ENCODE data around the gene SYVN1. TPM values are rescaled to one million over a fixed set of nuclear protein-coding genes. Genes with fewer than 3 reads are reported as not detected.

Gene SYVN1
- total RNA-seq, 6 experiments from 2014 or later, result 39.9 to 46.9 (median 42.9) TPM

DNA sequence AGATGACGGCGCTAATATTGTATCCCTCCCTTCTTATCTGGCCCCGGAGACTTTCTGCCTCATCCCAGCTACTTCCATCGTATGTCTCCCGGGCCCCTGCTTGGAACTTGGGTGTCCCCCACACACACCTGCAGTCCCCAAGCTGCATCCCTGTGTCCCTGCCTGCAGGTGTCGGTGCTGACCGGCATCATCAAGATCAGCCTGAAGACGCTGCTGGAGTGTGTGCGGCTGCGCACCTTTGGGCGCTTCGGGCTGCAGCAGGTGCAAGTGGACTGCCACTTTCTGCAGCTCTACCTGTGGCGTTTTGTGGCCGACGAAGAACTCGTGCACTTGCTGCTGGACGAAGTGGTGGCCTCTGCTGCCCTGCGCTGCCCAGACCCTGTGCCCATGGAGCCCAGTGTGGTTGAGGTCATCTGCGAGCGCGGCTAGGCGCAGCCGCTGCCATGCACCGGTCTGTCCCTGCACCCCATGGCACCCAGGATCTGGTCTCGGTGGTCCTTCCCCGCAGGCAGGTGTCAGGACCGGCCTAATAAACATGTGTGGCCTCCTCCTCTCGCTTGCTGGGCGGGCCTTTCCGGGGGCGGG, 23.1 kb downstream of the SYVN1 start:
- TF ChIP-seq, protein P1, sequence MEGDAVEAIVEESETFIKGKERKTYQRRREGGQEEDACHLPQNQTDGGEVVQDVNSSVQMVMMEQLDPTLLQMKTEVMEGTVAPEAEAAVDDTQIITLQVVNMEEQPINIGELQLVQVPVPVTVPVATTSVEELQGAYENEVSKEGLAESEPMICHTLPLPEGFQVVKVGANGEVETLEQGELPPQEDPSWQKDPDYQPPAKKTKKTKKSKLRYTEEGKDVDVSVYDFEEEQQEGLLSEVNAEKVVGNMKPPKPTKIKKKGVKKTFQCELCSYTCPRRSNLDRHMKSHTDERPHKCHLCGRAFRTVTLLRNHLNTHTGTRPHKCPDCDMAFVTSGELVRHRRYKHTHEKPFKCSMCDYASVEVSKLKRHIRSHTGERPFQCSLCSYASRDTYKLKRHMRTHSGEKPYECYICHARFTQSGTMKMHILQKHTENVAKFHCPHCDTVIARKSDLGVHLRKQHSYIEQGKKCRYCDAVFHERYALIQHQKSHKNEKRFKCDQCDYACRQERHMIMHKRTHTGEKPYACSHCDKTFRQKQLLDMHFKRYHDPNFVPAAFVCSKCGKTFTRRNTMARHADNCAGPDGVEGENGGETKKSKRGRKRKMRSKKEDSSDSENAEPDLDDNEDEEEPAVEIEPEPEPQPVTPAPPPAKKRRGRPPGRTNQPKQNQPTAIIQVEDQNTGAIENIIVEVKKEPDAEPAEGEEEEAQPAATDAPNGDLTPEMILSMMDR (IDR thresholded peaks at IDR 0.05), result peak; percentile 19; the same call in 1 of the 2 replicates
- peaks cover 2% of the 10 kb centered on the region; the same call in 1 of the 2 replicates for H3K27me3 Mint-ChIP-seq (ENCODE audit: insufficient read depth)
- peak overlapping the region; percentile 13; the same call in 1 of the 2 replicates for H3K27ac Mint-ChIP-seq
- no peak for DNase-seq
- peak overlapping the region; percentile 81 for H3K4me3 Mint-ChIP-seq
- H3K9me3 Mint-ChIP-seq, result no peaks in the 10 kb centered on the region
- H3K4me1 Mint-ChIP-seq (ENCODE audit: low read depth), result peaks cover 20% of the 10 kb centered on the region
- no peaks in the 10 kb centered on the region for H3K36me3 Mint-ChIP-seq (ENCODE audit: low read depth)

DNA sequence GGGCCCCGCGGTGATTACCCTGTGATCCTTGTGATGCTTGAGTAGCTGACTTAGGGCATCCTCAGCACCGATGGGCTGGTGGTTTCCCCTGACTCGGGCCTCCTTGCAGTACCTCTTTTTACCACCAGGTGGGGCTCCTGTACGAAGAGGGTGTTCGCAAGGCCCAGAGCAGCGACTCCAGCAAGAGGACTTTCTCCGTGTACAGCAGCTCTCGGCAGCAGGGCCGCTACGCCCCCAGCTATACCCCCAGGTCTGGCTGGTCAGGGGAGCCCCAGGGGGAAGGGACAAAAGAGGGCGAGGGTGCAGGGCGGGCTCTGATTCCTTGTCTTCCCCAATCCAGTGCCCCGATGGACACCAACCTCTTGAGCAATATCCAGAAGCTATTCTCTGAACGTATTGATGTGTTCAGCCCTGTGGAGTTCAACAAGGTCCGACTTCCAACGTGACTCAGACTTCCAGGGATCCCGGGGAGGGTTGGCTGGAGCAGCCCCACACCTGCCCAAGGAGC, 23.9 kb downstream of the SYVN1 start:
- Mint-ChIP-seq H3K36me3 (ENCODE audit: low read depth) (no peaks in the 10 kb centered on the region), H3K4me1 (ENCODE audit: low read depth) (peaks cover 20% of the 10 kb centered on the region), H3K27me3 (ENCODE audit: insufficient read depth) (peaks cover 2% of the 10 kb centered on the region), H3K27ac (peak overlapping the region; percentile 13; the same call in 1 of the 2 replicates), H3K9me3 (no peaks in the 10 kb centered on the region), H3K4me3 (no peak overlapping the region)
- TF ChIP-seq, protein P1 (IDR thresholded peaks at IDR 0.05), result peak; percentile 99
- DNase-seq, result peak; percentile 75

DNA sequence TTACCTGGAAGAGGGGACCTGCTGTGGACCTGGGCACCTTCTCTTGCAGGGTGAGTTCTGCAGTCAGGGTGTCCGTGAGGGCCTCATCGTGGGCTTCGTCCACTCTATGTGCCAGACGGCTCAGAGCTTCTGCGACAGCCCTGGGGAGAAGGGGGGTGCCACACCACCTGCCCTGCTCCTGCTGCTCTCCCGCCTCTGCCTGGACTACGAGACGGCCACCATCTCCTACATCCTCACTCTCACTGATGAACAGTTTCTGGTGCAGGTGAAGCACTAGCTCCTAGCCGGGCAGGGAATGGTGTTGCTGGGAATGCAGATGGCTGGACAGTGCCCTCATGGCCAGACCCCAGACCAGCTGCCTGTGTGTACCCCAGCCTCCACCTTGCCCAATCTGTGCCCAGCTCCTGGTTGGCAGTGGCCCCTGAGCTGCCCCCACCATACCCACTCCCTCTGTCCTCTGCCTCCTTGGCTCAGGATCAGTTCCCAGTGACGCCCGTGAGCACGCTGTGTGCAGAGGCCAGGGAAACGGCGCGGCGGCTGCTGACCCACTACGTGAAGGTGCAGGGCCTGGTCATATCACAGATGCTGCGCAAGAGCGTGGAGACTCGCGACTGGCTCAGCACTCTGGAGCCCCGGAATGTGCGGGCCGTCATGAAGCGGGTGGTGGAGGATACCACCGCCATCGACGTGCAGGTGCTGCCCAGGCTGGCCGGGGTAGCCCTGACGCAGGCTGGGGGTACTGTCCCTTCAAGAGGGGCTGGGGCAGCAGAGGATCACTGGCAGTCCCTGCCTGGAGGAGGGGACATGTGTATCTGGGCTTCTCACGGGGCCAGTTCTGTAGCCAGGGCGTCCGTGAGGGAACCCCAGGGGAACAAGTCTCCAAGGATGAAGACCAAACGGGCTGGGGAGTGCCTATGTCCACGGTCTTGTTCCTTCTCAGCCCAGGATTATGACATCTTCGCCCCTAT, 24.8 kb downstream of the SYVN1 start:
- TF ChIP-seq, protein P1 (IDR thresholded peaks at IDR 0.05), result no peak
- no peak overlapping the region for H3K27ac Mint-ChIP-seq
- H3K27me3 Mint-ChIP-seq (ENCODE audit: insufficient read depth), result peaks cover 2% of the 10 kb centered on the region
- no peak for DNase-seq
- H3K9me3 Mint-ChIP-seq, result no peaks in the 10 kb centered on the region
- H3K36me3 Mint-ChIP-seq (ENCODE audit: low read depth), result no peaks in the 10 kb centered on the region
- no peak overlapping the region for H3K4me3 Mint-ChIP-seq
- peaks cover 20% of the 10 kb centered on the region for H3K4me1 Mint-ChIP-seq (ENCODE audit: low read depth)

DNA sequence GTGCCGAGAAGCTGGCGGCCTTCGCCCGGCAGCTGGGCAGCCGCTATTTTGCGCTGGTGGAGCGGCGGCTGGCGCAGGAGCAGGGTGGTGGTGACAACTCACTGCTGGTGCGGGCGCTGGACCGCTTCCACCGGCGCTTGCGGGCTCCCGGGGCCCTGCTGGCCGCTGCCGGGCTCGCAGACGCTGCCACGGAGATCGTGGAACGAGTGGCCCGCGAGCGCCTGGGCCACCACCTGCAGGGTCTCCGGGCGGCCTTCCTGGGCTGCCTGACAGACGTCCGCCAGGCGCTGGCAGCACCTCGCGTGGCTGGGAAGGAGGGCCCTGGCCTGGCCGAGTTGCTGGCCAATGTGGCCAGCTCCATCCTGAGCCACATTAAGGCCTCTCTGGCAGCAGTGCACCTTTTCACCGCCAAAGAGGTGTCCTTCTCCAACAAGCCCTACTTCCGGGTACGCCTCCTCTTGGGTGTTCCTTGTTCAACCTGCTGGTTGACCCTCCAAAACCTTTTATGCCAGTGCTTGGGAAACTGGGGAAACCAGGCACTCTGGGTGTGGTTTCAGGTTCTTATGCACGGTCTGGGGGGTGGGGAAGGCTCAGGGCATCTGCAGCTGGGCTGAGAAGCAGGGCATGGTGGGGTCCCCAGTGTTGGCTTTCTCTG, 25.7 kb downstream of the SYVN1 start:
- TF ChIP-seq, protein P1 (IDR thresholded peaks at IDR 0.05), result no peak
- no peak for DNase-seq
- Mint-ChIP-seq H3K27me3 (ENCODE audit: insufficient read depth) (no peaks in the 10 kb centered on the region; the same call in none of the 2 replicates), H3K4me3 (no peak overlapping the region), H3K36me3 (ENCODE audit: low read depth) (no peaks in the 10 kb centered on the region), H3K4me1 (ENCODE audit: low read depth) (peaks cover 19% of the 10 kb centered on the region), H3K9me3 (no peaks in the 10 kb centered on the region), H3K27ac (no peak overlapping the region)

DNA sequence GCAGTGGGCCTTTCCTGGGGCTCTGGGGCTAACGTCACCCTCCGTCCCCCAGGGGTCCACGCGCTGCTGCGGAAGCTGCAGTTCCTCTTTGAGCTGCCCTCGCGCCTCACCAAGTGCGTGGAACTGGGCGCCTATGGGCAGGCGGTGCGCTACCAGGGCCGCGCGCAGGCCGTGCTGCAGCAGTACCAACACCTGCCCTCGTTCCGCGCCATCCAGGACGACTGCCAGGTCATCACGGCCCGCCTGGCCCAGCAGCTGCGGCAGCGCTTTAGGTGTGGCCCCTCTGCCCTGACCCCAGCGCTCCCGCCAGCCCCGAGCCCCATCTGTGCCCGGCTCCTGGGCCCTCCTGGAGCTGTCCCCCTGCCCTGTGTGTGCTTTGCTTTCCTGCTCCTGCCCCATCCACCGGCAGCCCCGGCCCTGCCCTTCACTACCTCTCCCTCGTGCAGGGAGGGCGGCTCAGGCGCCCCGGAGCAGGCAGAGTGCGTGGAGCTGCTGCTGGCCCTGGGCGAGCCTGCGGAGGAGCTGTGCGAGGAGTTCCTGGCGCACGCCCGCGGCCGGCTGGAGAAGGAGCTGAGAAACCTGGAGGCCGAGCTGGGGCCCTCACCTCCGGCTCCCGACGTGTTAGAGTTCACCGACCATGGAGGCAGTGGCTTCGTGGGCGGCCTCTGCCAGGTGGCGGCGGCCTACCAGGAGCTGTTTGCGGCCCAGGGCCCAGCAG, 26.4 kb downstream of the SYVN1 start:
- Mint-ChIP-seq H3K36me3 (ENCODE audit: low read depth) (no peaks in the 10 kb centered on the region), H3K9me3 (no peaks in the 10 kb centered on the region), H3K4me1 (ENCODE audit: low read depth) (peaks cover 13% of the 10 kb centered on the region), H3K27me3 (ENCODE audit: insufficient read depth) (no peaks in the 10 kb centered on the region; the same call in none of the 2 replicates), H3K4me3 (no peak overlapping the region), H3K27ac (no peak overlapping the region)
- TF ChIP-seq, protein P1 (IDR thresholded peaks at IDR 0.05), result no peak
- no peak for DNase-seq
